Measurements from ENCODE around the gene ARHGEF4. TPM values are rescaled to one million over a fixed set of nuclear protein-coding genes. Genes with fewer than 3 reads are reported as not detected.
"Not testable (repeated sequence)": the region's sequence is repeated elsewhere in the genome, so short reads cannot be mapped to it uniquely, and the experiment has no call there.

The ARHGEF4 gene
- total and polyA plus RNA-seq, 10 donors, result 0.19 to 0.88 (median 0.46) TPM; not detected in 2

- Histone ChIP-seq H3K4me3 (no peak overlapping the region), H3K4me1 (peaks cover 0 to 42% (median 18%) of the 10 kb centered on the region in 6 donors), H3K27ac (no peak overlapping the region), H3K36me3 (peaks cover 0 to 96% (median 32%) of the 10 kb centered on the region in 6 donors), H3K9me3 (no peaks in the 10 kb centered on the region), H3K27me3 (replicated peaks in 1 of 7) (no peaks in the 10 kb centered on the region)
- DNase-seq, result no peak
- no peak for TF ChIP-seq POLR2AphosphoS5 (IDR thresholded peaks at IDR 0.05)
- TF ChIP-seq POLR2A (IDR thresholded peaks at IDR 0.05), result no peak
- TF ChIP-seq CTCF (IDR thresholded peaks at IDR 0.05 in 8 of 11, conservative IDR thresholded peaks at IDR 0.05 in 3 of 11), result no peak
- intact Hi-C loops (cut with DNase I; ENCODE audit: low total_unique reads), result no loop called here
- WGBS, 5 donors, result 86 to 94% (median 88%) methylated on average over 11 of the region's 11 CpGs
These were observed 227.0 kb downstream of the ARHGEF4 start for GRCh38 chr2:131063501-131064283.

GRCh38 chr2:131064589-131065512 is 228.1 kb downstream of the ARHGEF4 start:
- Histone ChIP-seq H3K27me3 (replicated peaks in 1 of 7) (no peaks in the 10 kb centered on the region), H3K27ac (no peak overlapping the region), H3K4me1 (peaks cover 0 to 42% (median 18%) of the 10 kb centered on the region in 6 donors), H3K36me3 (peaks cover 0 to 96% (median 33%) of the 10 kb centered on the region in 6 donors), H3K9me3 (no peaks in the 10 kb centered on the region), H3K4me3 (no peak overlapping the region)
- TF ChIP-seq POLR2AphosphoS5 (IDR thresholded peaks at IDR 0.05), result no peak
- no peak for TF ChIP-seq CTCF (IDR thresholded peaks at IDR 0.05 in 8 of 11, conservative IDR thresholded peaks at IDR 0.05 in 3 of 11)
- no peak for TF ChIP-seq POLR2A (IDR thresholded peaks at IDR 0.05)
- WGBS, 5 donors, result 71 to 86% (median 83%) methylated on average over 14 of the region's 14 CpGs
- DNase-seq, result no peak
- intact Hi-C loops (cut with DNase I; ENCODE audit: low total_unique reads), result no loop called here

- TF ChIP-seq POLR2A (IDR thresholded peaks at IDR 0.05) (no peak), POLR2AphosphoS5 (IDR thresholded peaks at IDR 0.05) (no peak), CTCF (IDR thresholded peaks at IDR 0.05 in 8 of 11, conservative IDR thresholded peaks at IDR 0.05 in 3 of 11) (no peak)
- H3K4me1 ChIP-seq, result peaks cover 0 to 28% (median 14%) of the 10 kb centered on the region in 6 donors
- DNase-seq, result no peak
- H3K27me3 ChIP-seq (replicated peaks in 1 of 7), result no peaks in the 10 kb centered on the region
- 62 to 87% (median 72%) methylated on average over 2 of the region's 2 CpGs for WGBS, 5 donors
- no peak overlapping the region for H3K4me3 ChIP-seq
- no peaks in the 10 kb centered on the region for H3K9me3 ChIP-seq
- H3K27ac ChIP-seq, result no peak overlapping the region
- H3K36me3 ChIP-seq, result peaks cover 0 to 99% (median 52%) of the 10 kb centered on the region in 6 donors
- intact Hi-C loops (cut with DNase I; ENCODE audit: low total_unique reads), result no loop called here
These were observed 230.9 kb downstream of the ARHGEF4 start for GRCh38 chr2:131067465-131068125.

- H3K27me3 ChIP-seq (replicated peaks in 1 of 7); DNase-seq; H3K4me3 ChIP-seq; H3K9me3 ChIP-seq; H3K27ac ChIP-seq; intact Hi-C loops (cut with DNase I; ENCODE audit: low total_unique reads): not testable (repeated sequence)
- WGBS, 5 donors, result 95 to 98% (median 95%) methylated on average over 6 of the region's 6 CpGs
- peaks cover 0 to 99% (median 55%) of the 10 kb centered on the region in 6 donors for H3K36me3 ChIP-seq
- peaks cover 0 to 26% (median 14%) of the 10 kb centered on the region in 6 donors for H3K4me1 ChIP-seq
These were observed 231.5 kb downstream of the ARHGEF4 start for GRCh38 chr2:131068172-131068571.

- H3K36me3 ChIP-seq, result peaks cover 3 to 100% (median 88%) of the 10 kb centered on the region in 6 donors
- H3K27ac ChIP-seq; H3K27me3 ChIP-seq (replicated peaks in 1 of 7); H3K9me3 ChIP-seq; DNase-seq; H3K4me3 ChIP-seq; intact Hi-C loops (cut with DNase I; ENCODE audit: low total_unique reads): not testable (repeated sequence)
- 96 to 98% (median 97%) methylated on average over 15 of the region's 15 CpGs for WGBS, 5 donors
- H3K4me1 ChIP-seq, result peaks cover 0 to 51% (median 17%) of the 10 kb centered on the region in 6 donors
These were observed 238.9 kb downstream of the ARHGEF4 start for GRCh38 chr2:131075578-131075977.

Data from spleen (tissue), 11 donors.